Measurements from ENCODE around the gene RAPGEF2. TPM values are rescaled to one million over a fixed set of nuclear protein-coding genes. Genes with fewer than 3 reads are reported as not detected.

The RAPGEF2 gene
- total RNA-seq, 2 donors from 2014 or later: 22.8 to 40.0 TPM

- Histone ChIP-seq H3K27me3 (no peaks in the 10 kb centered on the region), H3K9ac (ENCODE audit: low read depth in 2 of 2, low read length in 2 of 2) (no peak overlapping the region), H3K27ac (no peak overlapping the region), H3K4me1 (peaks cover 3% of the 10 kb centered on the region), H3K4me3 (no peak overlapping the region), H3K36me3 (no peaks in the 10 kb centered on the region), H3K9me3 (no peaks in the 10 kb centered on the region)
- DNase-seq: no peak
- intact Hi-C loops (cut with DNase I): no loop called here
- TF ChIP-seq CTCF (IDR thresholded peaks at IDR 0.05): no peak
Observed at GRCh38 chr4:159222043-159222552, 119.2 kb downstream of the RAPGEF2 start.

- no peaks in the 10 kb centered on the region for H3K9me3 ChIP-seq
- H3K4me3 ChIP-seq: no peak overlapping the region
- no peak overlapping the region for H3K27ac ChIP-seq
- H3K4me1 ChIP-seq: peaks cover 3% of the 10 kb centered on the region
- no peak for TF ChIP-seq CTCF (IDR thresholded peaks at IDR 0.05)
- intact Hi-C loops (cut with DNase I): no loop called here
- no peak for DNase-seq
- H3K27me3 ChIP-seq: no peaks in the 10 kb centered on the region
- no peaks in the 10 kb centered on the region for H3K36me3 ChIP-seq
- no peak overlapping the region for H3K9ac ChIP-seq (ENCODE audit: low read depth in 2 of 2, low read length in 2 of 2)
Observed at GRCh38 chr4:159224408-159224807, 121.5 kb downstream of the RAPGEF2 start.

GRCh38 chr4:159227378-159227777, 124.5 kb downstream of the RAPGEF2 start:
- H3K4me3 ChIP-seq: no peak overlapping the region
- H3K9me3 ChIP-seq: no peaks in the 10 kb centered on the region
- no peak overlapping the region for H3K9ac ChIP-seq (ENCODE audit: low read depth in 2 of 2, low read length in 2 of 2)
- H3K36me3 ChIP-seq: no peaks in the 10 kb centered on the region
- H3K4me1 ChIP-seq: peaks cover 3% of the 10 kb centered on the region
- no peak for DNase-seq
- no peak for TF ChIP-seq CTCF (IDR thresholded peaks at IDR 0.05)
- intact Hi-C loops (cut with DNase I): no loop called here
- H3K27ac ChIP-seq: no peak overlapping the region
- no peaks in the 10 kb centered on the region for H3K27me3 ChIP-seq

- no peak for TF ChIP-seq CTCF (IDR thresholded peaks at IDR 0.05)
- Histone ChIP-seq H3K27me3 (no peaks in the 10 kb centered on the region), H3K4me1 (peaks cover 3% of the 10 kb centered on the region), H3K36me3 (no peaks in the 10 kb centered on the region), H3K27ac (no peak overlapping the region), H3K9ac (ENCODE audit: low read depth in 2 of 2, low read length in 2 of 2) (peak overlapping the region in 1 of 2 donors; percentile 51), H3K9me3 (no peaks in the 10 kb centered on the region), H3K4me3 (no peak overlapping the region)
- peak; percentile 59 for DNase-seq
- intact Hi-C loops (cut with DNase I): no loop called here
Observed at GRCh38 chr4:159227984-159228383, 125.1 kb downstream of the RAPGEF2 start.

- TF ChIP-seq CTCF (IDR thresholded peaks at IDR 0.05): no peak
- H3K4me3 ChIP-seq: no peak overlapping the region
- DNase-seq: no peak
- no peak overlapping the region for H3K9ac ChIP-seq (ENCODE audit: low read depth in 2 of 2, low read length in 2 of 2)
- H3K36me3 ChIP-seq: no peaks in the 10 kb centered on the region
- peaks cover 3% of the 10 kb centered on the region for H3K4me1 ChIP-seq
- no peak overlapping the region for H3K27ac ChIP-seq
- no peaks in the 10 kb centered on the region for H3K9me3 ChIP-seq
- intact Hi-C loops (cut with DNase I): no loop called here
- no peaks in the 10 kb centered on the region for H3K27me3 ChIP-seq
Observed at GRCh38 chr4:159229164-159229563, 126.3 kb downstream of the RAPGEF2 start.

Data from colonic mucosa (tissue), 4 donors.